ENCODE results near the gene SMG6.
"Not testable (repeated sequence)": the region's sequence is repeated elsewhere in the genome, so short reads cannot be mapped to it uniquely, and the experiment has no call there.

SMG6 gene

DNA sequence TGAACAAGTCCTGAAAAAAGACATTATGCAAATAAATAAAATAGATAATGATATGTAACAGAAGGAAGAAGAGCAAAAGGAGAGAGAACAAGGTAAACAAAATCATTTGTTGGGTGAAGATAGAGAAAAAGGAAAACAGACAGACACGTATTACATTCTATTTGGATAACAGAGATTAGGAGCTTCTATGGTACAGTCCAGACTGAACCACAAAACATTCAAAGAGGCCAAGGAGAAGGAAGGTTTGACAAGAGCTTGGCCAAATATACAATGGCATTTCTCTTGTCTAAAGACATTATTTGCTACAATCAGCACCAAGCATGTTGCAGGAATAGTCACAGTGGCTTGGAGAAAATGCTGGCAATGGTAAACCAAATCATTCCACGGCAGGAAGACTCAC is 29.2 kb downstream of the SMG6 start:
- Histone ChIP-seq H3K4me3 (replicated peaks; ENCODE audit: low read depth, low read length) (no peak overlapping the region), H3K36me3 (ENCODE audit: control insufficient read depth, insufficient read depth, low read length) (peaks cover under 1% of the 10 kb centered on the region), H3K27me3 (replicated peaks; ENCODE audit: control insufficient read depth, insufficient read depth, low read length) (no peaks in the 10 kb centered on the region)
- TF ChIP-seq, protein P1, sequence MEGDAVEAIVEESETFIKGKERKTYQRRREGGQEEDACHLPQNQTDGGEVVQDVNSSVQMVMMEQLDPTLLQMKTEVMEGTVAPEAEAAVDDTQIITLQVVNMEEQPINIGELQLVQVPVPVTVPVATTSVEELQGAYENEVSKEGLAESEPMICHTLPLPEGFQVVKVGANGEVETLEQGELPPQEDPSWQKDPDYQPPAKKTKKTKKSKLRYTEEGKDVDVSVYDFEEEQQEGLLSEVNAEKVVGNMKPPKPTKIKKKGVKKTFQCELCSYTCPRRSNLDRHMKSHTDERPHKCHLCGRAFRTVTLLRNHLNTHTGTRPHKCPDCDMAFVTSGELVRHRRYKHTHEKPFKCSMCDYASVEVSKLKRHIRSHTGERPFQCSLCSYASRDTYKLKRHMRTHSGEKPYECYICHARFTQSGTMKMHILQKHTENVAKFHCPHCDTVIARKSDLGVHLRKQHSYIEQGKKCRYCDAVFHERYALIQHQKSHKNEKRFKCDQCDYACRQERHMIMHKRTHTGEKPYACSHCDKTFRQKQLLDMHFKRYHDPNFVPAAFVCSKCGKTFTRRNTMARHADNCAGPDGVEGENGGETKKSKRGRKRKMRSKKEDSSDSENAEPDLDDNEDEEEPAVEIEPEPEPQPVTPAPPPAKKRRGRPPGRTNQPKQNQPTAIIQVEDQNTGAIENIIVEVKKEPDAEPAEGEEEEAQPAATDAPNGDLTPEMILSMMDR (IDR thresholded peaks at IDR 0.05; ENCODE audit: insufficient read depth, low read length, poor library complexity, severe bottlenecking): no peak
- no peak for DNase-seq (ENCODE audit: extremely low read depth, insufficient read length)

GRCh38 chr17:2271985-2272702 is 31.4 kb downstream of the SMG6 start:
- Histone ChIP-seq H3K4me3 (replicated peaks; ENCODE audit: low read depth, low read length) (no peak overlapping the region), H3K36me3 (ENCODE audit: control insufficient read depth, insufficient read depth, low read length) (peaks cover 2% of the 10 kb centered on the region), H3K27me3 (replicated peaks; ENCODE audit: control insufficient read depth, insufficient read depth, low read length) (no peaks in the 10 kb centered on the region)
- DNase-seq (ENCODE audit: extremely low read depth, insufficient read length): no peak
- TF ChIP-seq, protein P1 (IDR thresholded peaks at IDR 0.05; ENCODE audit: insufficient read depth, low read length, poor library complexity, severe bottlenecking): no peak

- Histone ChIP-seq H3K4me3 (replicated peaks; ENCODE audit: low read depth, low read length) (no peak overlapping the region), H3K27me3 (replicated peaks; ENCODE audit: control insufficient read depth, insufficient read depth, low read length) (no peaks in the 10 kb centered on the region), H3K36me3 (ENCODE audit: control insufficient read depth, insufficient read depth, low read length) (peaks cover 2% of the 10 kb centered on the region)
- TF ChIP-seq, protein P1 (IDR thresholded peaks at IDR 0.05; ENCODE audit: insufficient read depth, low read length, poor library complexity, severe bottlenecking): no peak
- no peak for DNase-seq (ENCODE audit: extremely low read depth, insufficient read length)
These were observed 36.2 kb downstream of the SMG6 start for GRCh38 chr17:2267354-2267753.

- Histone ChIP-seq H3K4me3 (replicated peaks; ENCODE audit: low read depth, low read length) (peak overlapping the region; percentile 23; the same call in 1 of the 2 replicates), H3K36me3 (ENCODE audit: control insufficient read depth, insufficient read depth, low read length) (peaks cover 2% of the 10 kb centered on the region), H3K27me3 (replicated peaks; ENCODE audit: control insufficient read depth, insufficient read depth, low read length) (no peaks in the 10 kb centered on the region)
- DNase-seq (ENCODE audit: extremely low read depth, insufficient read length): no peak
- TF ChIP-seq, protein P1 (IDR thresholded peaks at IDR 0.05; ENCODE audit: insufficient read depth, low read length, poor library complexity, severe bottlenecking): no peak
These were observed 36.7 kb downstream of the SMG6 start for GRCh38 chr17:2266865-2267228.

DNA sequence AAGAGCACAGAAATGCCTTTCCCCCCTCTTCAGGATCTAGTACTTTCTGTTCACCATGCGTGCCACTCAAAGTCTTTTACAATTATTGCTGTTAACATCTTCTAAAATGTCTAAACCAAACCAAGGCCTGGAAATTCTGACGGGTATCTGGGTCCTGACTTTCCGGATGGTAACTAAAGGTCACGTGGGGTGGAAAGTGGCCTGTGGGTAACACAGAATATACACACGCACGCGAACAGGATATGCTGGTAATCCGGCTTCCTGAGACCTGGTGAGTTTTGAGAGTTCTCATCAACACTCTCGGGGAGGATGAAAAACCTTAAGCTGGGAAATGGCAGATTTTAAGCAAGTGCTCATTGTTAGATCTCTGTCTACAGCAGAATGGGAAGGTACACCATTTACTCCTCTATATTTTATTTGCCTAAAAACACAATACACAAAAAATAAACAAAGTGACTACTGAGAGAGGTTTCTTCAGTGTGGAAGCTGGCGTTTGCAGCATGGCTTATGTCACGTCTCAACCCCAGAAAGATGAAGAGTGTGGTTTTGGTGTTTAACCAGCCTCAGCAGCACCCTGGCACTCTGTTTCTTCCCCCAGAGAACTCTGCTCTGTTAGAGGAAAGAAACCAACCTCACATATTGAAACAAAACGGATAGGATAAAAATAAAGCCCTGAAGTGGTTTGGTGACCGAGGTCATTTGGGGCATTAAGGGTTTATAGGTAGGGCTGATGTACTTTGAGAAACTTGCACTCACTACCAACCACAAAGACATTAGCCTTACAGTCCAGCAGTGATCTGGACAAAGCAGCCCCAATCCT is 37.3 kb downstream of the SMG6 start:
- DNase-seq (ENCODE audit: extremely low read depth, insufficient read length): peak; percentile 61
- Histone ChIP-seq H3K36me3 (ENCODE audit: control insufficient read depth, insufficient read depth, low read length) (peaks cover 2% of the 10 kb centered on the region), H3K4me3 (replicated peaks; ENCODE audit: low read depth, low read length) (peak overlapping the region; percentile 42), H3K27me3 (replicated peaks; ENCODE audit: control insufficient read depth, insufficient read depth, low read length) (no peaks in the 10 kb centered on the region)
- TF ChIP-seq, protein P1 (IDR thresholded peaks at IDR 0.05; ENCODE audit: insufficient read depth, low read length, poor library complexity, severe bottlenecking): no peak

GRCh38 chr17:2265166-2265565 is 38.4 kb downstream of the SMG6 start:
- DNase-seq (ENCODE audit: extremely low read depth, insufficient read length); H3K27me3 ChIP-seq (replicated peaks; ENCODE audit: control insufficient read depth, insufficient read depth, low read length); H3K4me3 ChIP-seq (replicated peaks; ENCODE audit: low read depth, low read length); H3K36me3 ChIP-seq (ENCODE audit: control insufficient read depth, insufficient read depth, low read length): not testable (repeated sequence)
